ENCODE data around the gene CLMN.

CLMN gene

DNA sequence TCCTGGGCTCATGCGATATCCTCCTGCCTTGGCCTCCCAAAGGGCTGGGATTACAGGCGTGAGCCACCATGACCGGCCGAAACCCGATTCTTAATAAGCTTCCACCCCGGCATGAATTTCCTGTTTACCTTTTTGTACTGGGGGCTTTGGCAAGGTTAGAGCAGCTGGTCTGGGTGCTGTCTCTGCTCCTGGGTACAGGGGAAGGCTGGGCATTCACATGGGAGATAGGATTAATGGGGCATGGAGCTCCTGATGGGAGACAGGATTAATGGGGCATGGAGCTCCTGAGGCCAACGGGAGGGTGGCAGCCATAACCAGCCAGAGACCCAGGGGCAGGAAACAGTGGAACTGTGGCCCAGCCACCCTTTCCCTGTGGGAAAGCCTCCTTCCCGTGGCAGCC is 92.9 kb downstream of the CLMN start:
- Histone ChIP-seq H3K36me3 (ENCODE audit: insufficient read depth, low read length) (no peaks in the 10 kb centered on the region), H3K9me2 (ENCODE audit: low read depth, low read length) (no peaks in the 10 kb centered on the region), H3K9ac (ENCODE audit: low read length) (no peak overlapping the region), H3K79me2 (ENCODE audit: insufficient read depth, low read length) (no peaks in the 10 kb centered on the region), H2AFZ (ENCODE audit: low read length) (no peak overlapping the region), H3K4me2 (ENCODE audit: low read length) (no peak overlapping the region), H3K4me3 (ENCODE audit: low read depth, low read length, poor library complexity, severe bottlenecking) (no peak overlapping the region), H3K9me3 (ENCODE audit: low read length) (no peaks in the 10 kb centered on the region), H3K4me1 (ENCODE audit: insufficient read depth, low read length, severe bottlenecking) (no peaks in the 10 kb centered on the region), H3K27ac (ENCODE audit: low read depth, low read length, poor library complexity, severe bottlenecking) (no peak overlapping the region), H3K27me3 (ENCODE audit: insufficient read depth, low read length) (no peaks in the 10 kb centered on the region; the same call in 1 of the 2 replicates), H3F3A (ENCODE audit: insufficient read depth, low read length) (no peaks in the 10 kb centered on the region), H4K20me1 (ENCODE audit: insufficient read depth, low read length) (no peaks in the 10 kb centered on the region)
- TF ChIP-seq, protein P1, sequence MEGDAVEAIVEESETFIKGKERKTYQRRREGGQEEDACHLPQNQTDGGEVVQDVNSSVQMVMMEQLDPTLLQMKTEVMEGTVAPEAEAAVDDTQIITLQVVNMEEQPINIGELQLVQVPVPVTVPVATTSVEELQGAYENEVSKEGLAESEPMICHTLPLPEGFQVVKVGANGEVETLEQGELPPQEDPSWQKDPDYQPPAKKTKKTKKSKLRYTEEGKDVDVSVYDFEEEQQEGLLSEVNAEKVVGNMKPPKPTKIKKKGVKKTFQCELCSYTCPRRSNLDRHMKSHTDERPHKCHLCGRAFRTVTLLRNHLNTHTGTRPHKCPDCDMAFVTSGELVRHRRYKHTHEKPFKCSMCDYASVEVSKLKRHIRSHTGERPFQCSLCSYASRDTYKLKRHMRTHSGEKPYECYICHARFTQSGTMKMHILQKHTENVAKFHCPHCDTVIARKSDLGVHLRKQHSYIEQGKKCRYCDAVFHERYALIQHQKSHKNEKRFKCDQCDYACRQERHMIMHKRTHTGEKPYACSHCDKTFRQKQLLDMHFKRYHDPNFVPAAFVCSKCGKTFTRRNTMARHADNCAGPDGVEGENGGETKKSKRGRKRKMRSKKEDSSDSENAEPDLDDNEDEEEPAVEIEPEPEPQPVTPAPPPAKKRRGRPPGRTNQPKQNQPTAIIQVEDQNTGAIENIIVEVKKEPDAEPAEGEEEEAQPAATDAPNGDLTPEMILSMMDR (IDR thresholded peaks at IDR 0.05; ENCODE audit: low read length) = no peak
- no peak for TF ChIP-seq EZH2 (IDR thresholded peaks at IDR 0.05; ENCODE audit: borderline replicate concordance, low read length)

DNA sequence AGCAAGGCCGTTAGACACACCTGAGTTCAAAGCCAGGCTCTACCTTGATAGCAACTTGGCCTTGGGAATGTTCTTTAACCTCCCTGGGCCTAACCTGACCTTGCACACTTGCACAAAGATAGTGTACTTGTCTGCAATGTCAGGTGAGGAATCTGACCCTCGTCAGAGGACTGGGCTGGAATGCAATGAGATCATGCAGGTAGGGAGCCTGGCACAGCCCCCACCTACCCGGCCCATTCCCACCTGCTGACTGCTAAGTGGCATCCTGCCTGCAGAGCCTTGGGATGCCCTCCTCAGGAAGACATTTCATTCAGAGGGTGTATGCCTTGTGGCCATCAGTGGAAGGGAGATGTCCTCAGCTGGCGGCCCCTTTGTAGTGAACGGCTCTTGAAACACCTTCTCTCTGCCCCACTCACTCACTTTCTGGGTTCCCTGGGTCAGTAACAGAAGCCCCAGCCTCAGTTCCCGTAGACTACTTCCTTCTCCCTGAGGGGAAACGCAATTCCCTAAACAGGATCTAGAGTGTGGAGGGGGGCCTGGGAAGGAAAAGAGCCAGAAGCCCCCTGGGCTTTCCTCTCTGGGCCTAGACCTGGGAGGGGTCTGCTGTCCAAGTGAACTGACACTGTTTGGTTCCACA is 94.3 kb downstream of the CLMN start:
- no peaks in the 10 kb centered on the region for H3K9me3 ChIP-seq (ENCODE audit: low read length)
- no peaks in the 10 kb centered on the region for H3K9me2 ChIP-seq (ENCODE audit: low read depth, low read length)
- H3K4me2 ChIP-seq (ENCODE audit: low read length) = no peak overlapping the region
- no peaks in the 10 kb centered on the region for H3K79me2 ChIP-seq (ENCODE audit: insufficient read depth, low read length)
- H3K36me3 ChIP-seq (ENCODE audit: insufficient read depth, low read length) = no peaks in the 10 kb centered on the region
- H4K20me1 ChIP-seq (ENCODE audit: insufficient read depth, low read length) = no peaks in the 10 kb centered on the region
- H2AFZ ChIP-seq (ENCODE audit: low read length) = no peak overlapping the region
- H3K27me3 ChIP-seq (ENCODE audit: insufficient read depth, low read length) = no peaks in the 10 kb centered on the region; the same call in 1 of the 2 replicates
- TF ChIP-seq, protein P1 (IDR thresholded peaks at IDR 0.05; ENCODE audit: low read length) = no peak
- no peak for TF ChIP-seq EZH2 (IDR thresholded peaks at IDR 0.05; ENCODE audit: borderline replicate concordance, low read length)
- H3K4me3 ChIP-seq (ENCODE audit: low read depth, low read length, poor library complexity, severe bottlenecking) = no peak overlapping the region
- no peaks in the 10 kb centered on the region for H3K4me1 ChIP-seq (ENCODE audit: insufficient read depth, low read length, severe bottlenecking)
- no peak overlapping the region for H3K9ac ChIP-seq (ENCODE audit: low read length)
- no peaks in the 10 kb centered on the region for H3F3A ChIP-seq (ENCODE audit: insufficient read depth, low read length)
- H3K27ac ChIP-seq (ENCODE audit: low read depth, low read length, poor library complexity, severe bottlenecking) = no peak overlapping the region

DNA sequence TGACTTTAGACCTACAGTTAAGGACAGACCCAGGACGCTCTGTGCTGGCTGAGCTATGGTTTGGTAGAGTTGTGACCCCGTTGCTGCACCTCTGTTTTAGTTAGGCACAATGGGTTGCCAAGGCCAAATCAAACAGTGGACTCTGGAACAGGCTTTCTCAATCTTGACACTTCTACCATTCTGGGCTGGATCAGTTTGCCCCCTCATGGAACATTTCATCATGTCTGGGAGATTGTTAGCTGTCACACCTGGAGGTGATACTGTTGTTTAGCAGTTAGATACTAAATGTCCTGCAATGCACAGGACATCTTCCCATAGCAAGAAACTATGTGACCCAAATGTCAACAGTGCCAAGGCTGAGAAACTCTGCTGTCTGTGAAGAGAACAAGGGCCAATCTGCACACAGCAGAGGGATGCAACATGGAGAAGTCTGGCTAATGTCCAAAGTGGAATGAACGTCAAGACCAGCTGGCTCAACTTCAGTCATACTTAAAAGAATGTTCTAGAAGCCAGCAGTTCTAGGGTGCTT is 96.8 kb downstream of the CLMN start:
- no peak overlapping the region for H3K4me2 ChIP-seq (ENCODE audit: low read length)
- no peak overlapping the region for H3K9ac ChIP-seq (ENCODE audit: low read length)
- no peaks in the 10 kb centered on the region; the same call in 1 of the 2 replicates for H3K27me3 ChIP-seq (ENCODE audit: insufficient read depth, low read length)
- H4K20me1 ChIP-seq (ENCODE audit: insufficient read depth, low read length) = no peaks in the 10 kb centered on the region
- H3F3A ChIP-seq (ENCODE audit: insufficient read depth, low read length) = no peaks in the 10 kb centered on the region
- H3K36me3 ChIP-seq (ENCODE audit: insufficient read depth, low read length) = no peaks in the 10 kb centered on the region
- no peaks in the 10 kb centered on the region for H3K4me1 ChIP-seq (ENCODE audit: insufficient read depth, low read length, severe bottlenecking)
- no peak overlapping the region for H3K27ac ChIP-seq (ENCODE audit: low read depth, low read length, poor library complexity, severe bottlenecking)
- TF ChIP-seq EZH2 (IDR thresholded peaks at IDR 0.05; ENCODE audit: borderline replicate concordance, low read length) = no peak
- TF ChIP-seq, protein P1 (IDR thresholded peaks at IDR 0.05; ENCODE audit: low read length) = no peak
- no peaks in the 10 kb centered on the region for H3K9me2 ChIP-seq (ENCODE audit: low read depth, low read length)
- no peaks in the 10 kb centered on the region for H3K9me3 ChIP-seq (ENCODE audit: low read length)
- H3K4me3 ChIP-seq (ENCODE audit: low read depth, low read length, poor library complexity, severe bottlenecking) = no peak overlapping the region
- H3K79me2 ChIP-seq (ENCODE audit: insufficient read depth, low read length) = no peaks in the 10 kb centered on the region
- no peak overlapping the region for H2AFZ ChIP-seq (ENCODE audit: low read length)
